Measurements from ENCODE around the gene PJA2.

- TF ChIP-seq, protein P1, sequence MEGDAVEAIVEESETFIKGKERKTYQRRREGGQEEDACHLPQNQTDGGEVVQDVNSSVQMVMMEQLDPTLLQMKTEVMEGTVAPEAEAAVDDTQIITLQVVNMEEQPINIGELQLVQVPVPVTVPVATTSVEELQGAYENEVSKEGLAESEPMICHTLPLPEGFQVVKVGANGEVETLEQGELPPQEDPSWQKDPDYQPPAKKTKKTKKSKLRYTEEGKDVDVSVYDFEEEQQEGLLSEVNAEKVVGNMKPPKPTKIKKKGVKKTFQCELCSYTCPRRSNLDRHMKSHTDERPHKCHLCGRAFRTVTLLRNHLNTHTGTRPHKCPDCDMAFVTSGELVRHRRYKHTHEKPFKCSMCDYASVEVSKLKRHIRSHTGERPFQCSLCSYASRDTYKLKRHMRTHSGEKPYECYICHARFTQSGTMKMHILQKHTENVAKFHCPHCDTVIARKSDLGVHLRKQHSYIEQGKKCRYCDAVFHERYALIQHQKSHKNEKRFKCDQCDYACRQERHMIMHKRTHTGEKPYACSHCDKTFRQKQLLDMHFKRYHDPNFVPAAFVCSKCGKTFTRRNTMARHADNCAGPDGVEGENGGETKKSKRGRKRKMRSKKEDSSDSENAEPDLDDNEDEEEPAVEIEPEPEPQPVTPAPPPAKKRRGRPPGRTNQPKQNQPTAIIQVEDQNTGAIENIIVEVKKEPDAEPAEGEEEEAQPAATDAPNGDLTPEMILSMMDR (IDR thresholded peaks at IDR 0.05): no peak
- TF ChIP-seq POLR2AphosphoS5 (IDR thresholded peaks at IDR 0.05): no peak
These were observed 9.1 kb upstream of the PJA2 start for GRCh38 chr5:109418712-109419352.
